Esophagus squamous epithelium (tissue), 5 donors: Measurements from ENCODE around the gene SPATA19. TPM values are rescaled to one million over a fixed set of nuclear protein-coding genes. Genes with fewer than 3 reads are reported as not detected.

Experiments used
- DNase-seq: peaks from one replicate; lab custom pipeline; 2025; lab: John Stamatoyannopoulos, UW
- H3K27ac ChIP-seq, 4 donors: fragments of 200-600 bp; sonication (generic); one replicate each; pipeline ENCODE4 v1.5.1; 2016 to 2019; ENCODE audit warnings: mild to moderate bottlenecking in 1 of 4
- H3K27me3 ChIP-seq, 4 donors: fragments of 200-600 bp; sonication (generic); 1 replicate in 3 of 4; 2 replicates in 1 of 4; pipeline versions ENCODE4 v1.5.1 to v1.6.0; 2017 to 2021; ENCODE audit warnings: antibody characterized with exemption in 1 of 4
- H3K36me3 ChIP-seq, 3 donors: fragments of 200-600 bp; sonication (generic); one replicate each; pipeline ENCODE4 v1.5.1; 2016 to 2019
- H3K4me1 ChIP-seq, 3 donors: fragments of 200-600 bp; sonication (generic); one replicate each; pipeline ENCODE4 v1.5.1; 2017 to 2019
- H3K4me3 ChIP-seq, 4 donors: fragments of 200-600 bp; sonication (generic); 1 replicate in 3 of 4; 2 replicates in 1 of 4; pipeline ENCODE4 v1.5.1; 2016 to 2019; ENCODE audit warnings: mild to moderate bottlenecking in 2 of 4, moderate library complexity in 1 of 4
- H3K9me3 ChIP-seq, 3 donors: fragments of 200-600 bp; sonication (generic); one replicate each; pipeline ENCODE4 v1.5.1; 2016 to 2019
- POLR2A ChIP-seq, 4 donors: fragments of 450-650 bp; IDR thresholded peaks; one replicate each; pipeline ENCODE4 v1.6.1; 2017; ENCODE audit warnings: antibody characterized with exemption in 4 of 4, mild to moderate bottlenecking in 4 of 4, moderate library complexity in 3 of 4
- WGBS, 2 donors: methylation state at CpG; one replicate each; pipeline ENCODE4 v1.1.5; 2018; 5-methylcytosine and 5-hydroxymethylcytosine counted together
- intact Hi-C: fragments of 100-400 bp; cut with DNase I; formaldehyde crosslinking; loops from one replicate; pipeline ENCODE4 v1.15.0; 2022
- total RNA-seq, 4 donors: library from RNA; depleted of rRNA; stranded (reverse); fragments of >200 nt; gene quantifications; one replicate each; pipeline ENCODE4 v1.1.0, GENCODE V29; 2016
- TF ChIP-seq, protein P1 (sequence below), 6 experiments: fragments of 450-650 bp in 4 of 6; fragments of 200-600 bp in 2 of 6; sonication (generic) in 2 of 6; IDR thresholded peaks; one replicate each; pipeline ENCODE4 v1.5.1; 2016 to 2019; ENCODE audit warnings: antibody characterized with exemption in 6 of 6, mild to moderate bottlenecking in 4 of 6, moderate library complexity in 4 of 6
- donor health status: DM: yes; HTN: yes; CAD: no.

SPATA19 gene
- total RNA-seq, 4 donors from 2014 or later, result not detected

DNA sequence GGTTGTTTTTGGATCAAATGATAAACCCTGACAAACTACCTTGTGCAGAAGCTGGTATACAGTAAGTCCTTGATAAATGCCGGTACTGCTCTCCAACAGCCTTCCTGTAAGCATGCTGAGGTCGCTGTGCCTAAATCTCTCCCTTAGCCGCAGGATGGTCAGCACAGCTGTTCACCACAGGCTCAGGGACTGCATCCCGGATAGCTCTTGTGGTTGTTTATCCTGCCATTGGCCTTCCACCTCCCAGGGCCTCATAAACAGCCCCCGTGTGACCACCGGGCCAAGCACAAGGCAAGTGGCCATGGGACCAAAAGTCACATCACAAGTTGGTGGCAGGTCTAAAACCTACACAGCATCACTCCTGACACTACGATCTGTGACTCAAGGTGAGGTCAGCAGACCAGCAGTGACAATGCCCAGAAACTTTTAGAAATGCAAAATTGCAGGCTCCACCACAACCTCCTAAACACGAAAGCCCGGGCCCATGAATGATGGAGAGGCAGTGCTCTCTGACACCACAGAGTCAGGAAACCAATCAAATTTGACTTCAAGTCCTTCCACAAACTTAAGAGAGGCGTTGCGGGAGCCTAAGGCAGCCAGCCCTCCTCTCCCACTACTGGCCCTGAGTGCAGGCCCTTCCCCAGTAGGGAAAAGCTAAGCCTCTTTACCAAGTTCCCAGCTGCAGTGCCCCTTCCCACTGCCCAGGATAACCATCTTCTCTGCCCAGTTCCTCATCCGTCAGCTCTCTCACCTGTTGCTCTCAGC, 3.9 kb downstream of the SPATA19 start:
- intact Hi-C loops, result no loop called here
- H3K36me3 ChIP-seq, result no peaks in the 10 kb centered on the region
- no peaks in the 10 kb centered on the region for H3K4me1 ChIP-seq
- H3K4me3 ChIP-seq, result no peak overlapping the region
- no peak for DNase-seq
- peaks cover 0 to 13% (median 0%) of the 10 kb centered on the region in 4 donors for H3K27me3 ChIP-seq
- H3K27ac ChIP-seq, result no peak overlapping the region
- WGBS, 2 donors, result 73 to 89% methylated on average over 4 to 7 of the region's 12 CpGs
- H3K9me3 ChIP-seq, result peaks cover 0 to 10% (median 6%) of the 10 kb centered on the region in 3 donors
- no peak for TF ChIP-seq POLR2A (IDR thresholded peaks at IDR 0.05)
- TF ChIP-seq, protein P1, sequence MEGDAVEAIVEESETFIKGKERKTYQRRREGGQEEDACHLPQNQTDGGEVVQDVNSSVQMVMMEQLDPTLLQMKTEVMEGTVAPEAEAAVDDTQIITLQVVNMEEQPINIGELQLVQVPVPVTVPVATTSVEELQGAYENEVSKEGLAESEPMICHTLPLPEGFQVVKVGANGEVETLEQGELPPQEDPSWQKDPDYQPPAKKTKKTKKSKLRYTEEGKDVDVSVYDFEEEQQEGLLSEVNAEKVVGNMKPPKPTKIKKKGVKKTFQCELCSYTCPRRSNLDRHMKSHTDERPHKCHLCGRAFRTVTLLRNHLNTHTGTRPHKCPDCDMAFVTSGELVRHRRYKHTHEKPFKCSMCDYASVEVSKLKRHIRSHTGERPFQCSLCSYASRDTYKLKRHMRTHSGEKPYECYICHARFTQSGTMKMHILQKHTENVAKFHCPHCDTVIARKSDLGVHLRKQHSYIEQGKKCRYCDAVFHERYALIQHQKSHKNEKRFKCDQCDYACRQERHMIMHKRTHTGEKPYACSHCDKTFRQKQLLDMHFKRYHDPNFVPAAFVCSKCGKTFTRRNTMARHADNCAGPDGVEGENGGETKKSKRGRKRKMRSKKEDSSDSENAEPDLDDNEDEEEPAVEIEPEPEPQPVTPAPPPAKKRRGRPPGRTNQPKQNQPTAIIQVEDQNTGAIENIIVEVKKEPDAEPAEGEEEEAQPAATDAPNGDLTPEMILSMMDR (IDR thresholded peaks at IDR 0.05), result no peak

DNA sequence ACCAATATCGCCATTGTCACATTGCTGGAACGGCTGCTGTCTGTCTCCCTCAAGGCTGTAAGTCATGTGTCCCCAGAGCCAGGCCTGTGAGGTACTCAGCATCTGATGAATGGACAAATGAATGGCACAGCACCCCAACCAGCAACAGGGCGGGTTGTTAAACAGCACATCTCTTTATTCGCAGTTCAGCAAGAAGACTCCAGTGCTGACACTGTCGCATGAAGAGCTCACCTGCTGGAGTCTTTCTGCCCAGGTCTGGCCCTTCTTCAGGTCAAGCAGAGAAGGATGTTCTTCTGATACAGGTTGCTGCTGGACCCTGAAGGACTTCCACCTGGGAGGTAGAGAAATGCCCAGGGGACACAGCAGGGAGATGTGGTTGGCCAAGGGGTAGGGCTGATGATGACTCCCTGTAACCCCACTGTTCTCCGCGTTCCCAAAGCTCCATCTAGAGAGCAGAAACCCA, 4.8 kb downstream of the SPATA19 start:
- H3K4me1 ChIP-seq, result no peaks in the 10 kb centered on the region
- no peak overlapping the region for H3K27ac ChIP-seq
- H3K36me3 ChIP-seq, result no peaks in the 10 kb centered on the region
- TF ChIP-seq, protein P1 (IDR thresholded peaks at IDR 0.05), result no peak
- no peak for TF ChIP-seq POLR2A (IDR thresholded peaks at IDR 0.05)
- no peak overlapping the region for H3K4me3 ChIP-seq
- no peak for DNase-seq
- intact Hi-C loops, result no loop called here
- peaks cover 0 to 10% (median 6%) of the 10 kb centered on the region in 3 donors for H3K9me3 ChIP-seq
- peaks cover 0 to 17% (median 0%) of the 10 kb centered on the region in 4 donors for H3K27me3 ChIP-seq
- WGBS, 2 donors, result 68 to 69% methylated on average over 2 to 5 of the region's 7 CpGs

DNA sequence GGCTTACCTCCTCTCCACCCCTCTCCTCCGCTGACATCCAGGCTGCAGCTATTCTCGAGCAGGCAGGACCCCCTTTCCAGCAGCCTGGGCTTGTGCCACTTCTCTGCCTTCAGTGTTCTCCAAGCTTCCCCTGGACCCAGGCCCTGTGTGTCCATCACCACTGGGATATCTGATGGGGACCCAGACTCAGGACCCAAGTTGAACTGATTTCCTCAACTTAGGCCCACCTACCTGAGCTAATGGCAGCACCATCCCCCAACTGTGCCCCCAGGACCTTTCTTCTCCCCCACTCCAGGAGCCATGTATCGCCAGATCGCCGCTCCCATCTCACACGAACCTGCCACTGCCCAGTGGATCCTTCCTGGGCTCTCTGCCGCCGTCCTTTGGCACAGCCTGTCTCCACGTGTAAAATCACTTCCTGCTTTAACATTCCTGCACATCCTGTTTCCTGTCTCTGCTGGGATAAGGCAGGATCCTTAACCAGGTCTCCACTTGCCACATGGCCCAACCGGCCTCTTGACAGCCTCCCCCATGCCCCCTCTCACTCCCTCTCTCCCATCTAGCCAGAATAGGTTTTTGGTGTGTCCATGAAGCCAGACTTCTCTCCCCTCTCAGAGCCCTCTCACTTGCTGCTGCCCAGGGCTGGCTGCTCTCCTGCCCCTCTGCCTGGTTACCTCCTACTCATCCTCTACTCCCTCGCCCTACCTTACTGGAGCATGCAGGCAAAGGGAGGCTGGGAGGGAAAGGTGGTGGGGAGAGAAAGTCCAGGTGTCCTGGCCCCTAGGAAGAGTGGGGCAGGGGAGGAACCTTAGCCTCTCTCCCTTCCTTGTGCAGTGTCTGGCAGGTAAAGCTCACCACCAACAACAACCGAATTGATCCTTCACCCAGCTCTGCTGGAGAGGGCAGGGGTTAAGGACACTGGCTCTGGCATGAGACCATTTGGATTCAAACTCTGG, 9.4 kb downstream of the SPATA19 start:
- no peak for DNase-seq
- H3K27me3 ChIP-seq, result peaks cover 0 to 27% (median 0%) of the 10 kb centered on the region in 4 donors
- H3K27ac ChIP-seq, result no peak overlapping the region
- no peak overlapping the region for H3K4me3 ChIP-seq
- intact Hi-C loops, result no loop called here
- TF ChIP-seq, protein P1 (IDR thresholded peaks at IDR 0.05), result no peak
- TF ChIP-seq POLR2A (IDR thresholded peaks at IDR 0.05), result no peak
- 33 to 50% methylated on average over 10 of the region's 12 CpGs for WGBS, 2 donors
- no peaks in the 10 kb centered on the region for H3K36me3 ChIP-seq
- H3K4me1 ChIP-seq, result no peaks in the 10 kb centered on the region
- H3K9me3 ChIP-seq, result peaks cover 0 to 10% (median 6%) of the 10 kb centered on the region in 3 donors

DNA sequence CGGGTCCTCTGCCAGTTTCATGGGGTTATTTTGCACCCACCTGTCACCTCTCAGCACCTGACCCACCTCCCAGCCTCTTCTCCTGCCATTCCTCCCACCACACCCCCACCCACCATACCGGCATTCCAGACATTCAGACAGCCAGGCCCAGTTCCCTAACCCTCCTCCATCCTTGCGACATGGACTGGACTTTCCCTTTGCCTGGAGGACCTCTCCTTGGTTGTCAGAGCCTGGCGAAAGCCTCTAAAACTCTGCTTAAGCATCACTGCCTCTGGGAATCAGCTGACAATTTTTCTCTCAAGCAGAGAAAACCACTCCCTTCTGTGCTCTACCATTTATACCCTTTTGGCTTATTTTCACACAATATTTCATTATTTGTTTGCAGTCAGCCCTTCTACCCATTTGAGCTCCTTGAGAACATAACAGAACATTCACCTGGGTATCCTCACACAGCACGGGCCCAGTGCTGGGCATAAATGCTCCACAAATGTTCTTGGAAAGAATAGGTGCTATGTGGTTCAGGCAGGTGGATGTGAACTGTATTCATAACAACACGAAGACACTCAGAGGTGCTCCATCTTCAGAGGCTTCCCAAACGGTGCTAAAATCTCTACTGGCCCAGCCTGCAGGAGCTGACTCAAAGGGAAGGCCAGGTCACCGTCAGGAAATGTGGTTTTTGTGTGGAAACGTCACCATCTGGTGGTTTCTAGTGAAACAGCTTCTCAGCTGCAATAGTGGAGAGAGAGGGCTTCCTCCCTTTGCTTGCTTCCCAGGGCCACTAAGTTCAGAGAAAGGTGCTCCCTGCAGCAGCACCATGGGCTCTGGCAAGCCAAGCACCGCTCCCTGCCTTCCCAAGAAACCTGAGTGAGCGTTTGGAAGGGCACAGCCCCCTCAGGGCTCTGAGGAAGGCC, 10.4 kb downstream of the SPATA19 start:
- WGBS, 2 donors, result 36 to 45% methylated on average over 9 to 11 of the region's 11 CpGs
- Histone ChIP-seq H3K27ac (no peak overlapping the region), H3K4me3 (no peak overlapping the region), H3K9me3 (peaks cover 0 to 10% (median 6%) of the 10 kb centered on the region in 3 donors), H3K4me1 (no peaks in the 10 kb centered on the region), H3K36me3 (no peaks in the 10 kb centered on the region), H3K27me3 (peaks cover 0 to 27% (median 0%) of the 10 kb centered on the region in 4 donors)
- no peak for TF ChIP-seq POLR2A (IDR thresholded peaks at IDR 0.05)
- TF ChIP-seq, protein P1 (IDR thresholded peaks at IDR 0.05), result peak; percentile 26 to 65 (median 54)
- intact Hi-C loops, result loop anchor here (5.0 kb wide), 1 partner anchor 753 kb away; no protein-coding TSS in a partner anchor
- DNase-seq, result no peak
